ENCODE measurements around the gene TBXT.

TBXT gene

DNA sequence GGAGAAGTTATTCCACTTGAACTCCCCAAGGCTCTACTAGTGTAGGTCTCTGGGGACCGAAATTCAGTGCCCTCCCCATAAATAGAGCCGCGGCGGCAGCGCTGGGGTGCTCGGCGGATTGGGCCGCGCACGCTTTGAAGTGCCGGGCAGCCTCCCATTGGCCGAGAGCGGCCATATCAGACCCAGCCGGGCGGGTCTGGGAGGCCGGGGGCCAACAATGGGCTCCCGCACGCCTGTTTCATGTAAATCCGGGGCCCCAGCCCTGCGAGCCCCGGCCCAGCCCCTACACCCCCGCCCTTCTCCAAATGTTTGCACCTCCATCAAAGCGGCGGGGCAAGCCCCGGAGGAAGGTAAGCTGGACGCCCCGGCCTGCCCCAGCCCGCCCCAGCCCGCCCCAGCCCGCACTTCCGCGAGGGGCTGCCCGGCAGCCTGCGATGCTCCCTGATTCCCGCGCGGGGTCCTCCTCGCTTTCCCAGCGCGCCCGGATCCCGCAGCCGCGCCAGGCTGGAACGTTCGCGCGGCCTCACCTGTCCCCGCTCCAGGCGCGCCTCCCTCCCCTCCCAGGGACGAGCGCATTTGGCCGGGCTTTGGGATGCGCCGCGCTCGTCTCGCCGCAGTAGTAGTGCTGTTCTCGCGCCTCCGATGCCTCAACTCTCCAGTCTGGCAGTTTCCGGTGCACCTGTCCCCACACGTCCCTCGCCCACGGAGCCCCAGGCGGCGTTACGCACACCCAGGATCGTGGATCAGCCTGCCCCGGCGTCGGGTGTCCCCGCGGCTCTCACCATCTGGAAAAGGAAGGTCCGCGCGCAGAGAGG, at the start of gene TBXT:
Gene TBXT, minus strand, starts transcription at position 51 of the 815 bp plus-strand sequence. CDS start 260 bp downstream, outside the sequence.
- Histone ChIP-seq H3K4me3 (ENCODE audit: low read depth, low read length) (peak within 1 kb of the TSS; percentile 52; the same call in 1 of the 2 replicates), H3K79me2 (ENCODE audit: control insufficient read depth, insufficient read depth, low read length, unreplicated experiment) (no peaks in the 10 kb centered on the region), H3K27ac (ENCODE audit: low read depth, low read length) (no peak within 1 kb of the TSS), H3K27me3 (ENCODE audit: insufficient read depth, low read length) (peaks cover 100% of the 10 kb centered on the region), H2AFZ (ENCODE audit: low read length, unreplicated experiment) (no peak within 1 kb of the TSS), H3K4me1 (ENCODE audit: control insufficient read depth, insufficient read depth, low read length, unreplicated experiment) (no peaks in the 10 kb centered on the region), H3K36me3 (ENCODE audit: insufficient read depth, low read length) (no peaks in the 10 kb centered on the region)

GRCh38 chr6:166207284-166207561, 39.6 kb upstream of the TBXT start:
- Histone ChIP-seq H3K36me3 (ENCODE audit: insufficient read depth, low read length) (no peaks in the 10 kb centered on the region), H3K27me3 (ENCODE audit: insufficient read depth, low read length) (peaks cover 19% of the 10 kb centered on the region; the same call in 1 of the 2 replicates), H3K27ac (ENCODE audit: low read depth, low read length) (no peak overlapping the region), H3K4me1 (ENCODE audit: control insufficient read depth, insufficient read depth, low read length, unreplicated experiment) (no peaks in the 10 kb centered on the region), H3K79me2 (ENCODE audit: control insufficient read depth, insufficient read depth, low read length, unreplicated experiment) (no peaks in the 10 kb centered on the region), H3K4me3 (ENCODE audit: low read depth, low read length) (no peak overlapping the region), H2AFZ (ENCODE audit: low read length, unreplicated experiment) (no peak overlapping the region)

- no peaks in the 10 kb centered on the region for H3K4me1 ChIP-seq (ENCODE audit: control insufficient read depth, insufficient read depth, low read length, unreplicated experiment)
- no peak overlapping the region for H3K4me3 ChIP-seq (ENCODE audit: low read depth, low read length)
- H3K27ac ChIP-seq (ENCODE audit: low read depth, low read length), result no peak overlapping the region
- no peaks in the 10 kb centered on the region for H3K79me2 ChIP-seq (ENCODE audit: control insufficient read depth, insufficient read depth, low read length, unreplicated experiment)
- no peak overlapping the region for H2AFZ ChIP-seq (ENCODE audit: low read length, unreplicated experiment)
- no peaks in the 10 kb centered on the region for H3K36me3 ChIP-seq (ENCODE audit: insufficient read depth, low read length)
- H3K27me3 ChIP-seq (ENCODE audit: insufficient read depth, low read length), result peaks cover 21% of the 10 kb centered on the region; the same call in 1 of the 2 replicates
Observed at GRCh38 chr6:166206510-166207283, 39.0 kb upstream of the TBXT start.

- peaks cover 23% of the 10 kb centered on the region; the same call in 1 of the 2 replicates for H3K27me3 ChIP-seq (ENCODE audit: insufficient read depth, low read length)
- no peak overlapping the region for H2AFZ ChIP-seq (ENCODE audit: low read length, unreplicated experiment)
- H3K27ac ChIP-seq (ENCODE audit: low read depth, low read length), result no peak overlapping the region
- no peaks in the 10 kb centered on the region for H3K4me1 ChIP-seq (ENCODE audit: control insufficient read depth, insufficient read depth, low read length, unreplicated experiment)
- H3K36me3 ChIP-seq (ENCODE audit: insufficient read depth, low read length), result no peaks in the 10 kb centered on the region
- no peak overlapping the region for H3K4me3 ChIP-seq (ENCODE audit: low read depth, low read length)
- H3K79me2 ChIP-seq (ENCODE audit: control insufficient read depth, insufficient read depth, low read length, unreplicated experiment), result no peaks in the 10 kb centered on the region
Observed at GRCh38 chr6:166206066-166206465, 38.4 kb upstream of the TBXT start.

GRCh38 chr6:166204852-166205650, 37.4 kb upstream of the TBXT start:
- no peaks in the 10 kb centered on the region for H3K79me2 ChIP-seq (ENCODE audit: control insufficient read depth, insufficient read depth, low read length, unreplicated experiment)
- no peaks in the 10 kb centered on the region for H3K4me1 ChIP-seq (ENCODE audit: control insufficient read depth, insufficient read depth, low read length, unreplicated experiment)
- H3K27me3 ChIP-seq (ENCODE audit: insufficient read depth, low read length), result peaks cover 24% of the 10 kb centered on the region; the same call in 1 of the 2 replicates
- H2AFZ ChIP-seq (ENCODE audit: low read length, unreplicated experiment), result no peak overlapping the region
- H3K4me3 ChIP-seq (ENCODE audit: low read depth, low read length), result no peak overlapping the region
- H3K27ac ChIP-seq (ENCODE audit: low read depth, low read length), result no peak overlapping the region
- H3K36me3 ChIP-seq (ENCODE audit: insufficient read depth, low read length), result no peaks in the 10 kb centered on the region

DNA sequence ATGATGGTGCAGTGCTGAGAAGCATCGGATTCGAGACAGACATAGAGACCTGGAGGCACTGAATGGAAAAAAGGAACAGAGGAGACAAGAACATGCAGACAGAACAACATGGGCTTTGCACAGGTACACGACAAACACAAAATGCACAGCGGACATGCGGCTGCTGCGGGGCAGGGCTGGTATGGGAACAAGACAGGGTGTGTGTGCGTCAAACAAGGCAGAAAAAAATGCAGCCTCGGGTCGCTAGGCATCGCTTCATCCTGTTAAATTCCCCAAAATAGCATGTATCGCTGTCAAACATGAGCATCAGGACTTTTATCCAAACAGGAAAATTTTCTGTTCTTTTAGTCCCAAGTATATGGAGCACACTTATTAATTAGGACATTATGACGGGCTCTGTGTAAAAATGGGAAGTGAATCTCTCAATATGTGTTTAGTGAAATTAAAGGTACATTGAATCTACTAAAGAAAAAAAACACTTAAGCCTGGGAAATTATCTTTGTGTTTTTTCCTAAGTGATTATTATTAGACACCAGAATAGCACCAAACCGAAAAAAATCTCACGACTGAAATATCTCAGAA, 36.1 kb upstream of the TBXT start:
- H3K4me1 ChIP-seq (ENCODE audit: control insufficient read depth, insufficient read depth, low read length, unreplicated experiment), result no peaks in the 10 kb centered on the region
- H3K36me3 ChIP-seq (ENCODE audit: insufficient read depth, low read length), result no peaks in the 10 kb centered on the region
- H2AFZ ChIP-seq (ENCODE audit: low read length, unreplicated experiment), result no peak overlapping the region
- H3K27me3 ChIP-seq (ENCODE audit: insufficient read depth, low read length), result peaks cover 13% of the 10 kb centered on the region; the same call in 1 of the 2 replicates
- no peaks in the 10 kb centered on the region for H3K79me2 ChIP-seq (ENCODE audit: control insufficient read depth, insufficient read depth, low read length, unreplicated experiment)
- no peak overlapping the region for H3K4me3 ChIP-seq (ENCODE audit: low read depth, low read length)
- no peak overlapping the region for H3K27ac ChIP-seq (ENCODE audit: low read depth, low read length)

DNA sequence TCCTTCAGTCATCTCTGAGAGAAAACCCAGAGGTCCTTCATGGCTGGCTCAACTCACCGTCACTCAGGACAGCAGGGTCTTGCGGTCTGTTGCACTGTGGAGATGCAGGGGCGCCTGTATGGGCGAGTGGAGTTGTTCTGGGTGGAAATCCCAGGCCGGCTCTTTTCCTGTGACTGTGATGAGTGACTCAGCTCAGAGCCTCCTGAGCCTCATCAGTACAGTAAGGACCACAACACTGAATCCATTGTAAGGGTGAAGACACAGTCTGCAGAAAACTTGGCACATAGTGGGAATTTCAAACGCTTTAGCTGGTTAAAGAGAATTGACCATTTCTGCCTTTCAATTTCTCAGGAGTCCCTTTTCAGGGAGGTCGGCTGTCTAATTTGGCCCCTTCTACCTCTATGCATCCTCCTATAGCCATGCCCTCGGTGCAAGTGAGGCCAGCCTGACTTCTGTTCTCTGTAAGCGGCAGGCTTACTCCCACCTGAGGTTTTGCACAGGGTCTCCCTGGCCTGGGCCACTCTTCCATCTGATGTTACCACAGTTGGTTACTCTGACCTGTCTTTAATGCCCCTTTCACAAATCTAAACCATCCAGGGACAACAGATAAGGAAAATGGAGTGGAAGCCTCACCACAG, 35.5 kb upstream of the TBXT start:
- Histone ChIP-seq H3K4me1 (ENCODE audit: control insufficient read depth, insufficient read depth, low read length, unreplicated experiment) (no peaks in the 10 kb centered on the region), H2AFZ (ENCODE audit: low read length, unreplicated experiment) (no peak overlapping the region), H3K27me3 (ENCODE audit: insufficient read depth, low read length) (peaks cover 10% of the 10 kb centered on the region; the same call in 1 of the 2 replicates), H3K27ac (ENCODE audit: low read depth, low read length) (no peak overlapping the region), H3K4me3 (ENCODE audit: low read depth, low read length) (no peak overlapping the region), H3K79me2 (ENCODE audit: control insufficient read depth, insufficient read depth, low read length, unreplicated experiment) (no peaks in the 10 kb centered on the region), H3K36me3 (ENCODE audit: insufficient read depth, low read length) (no peaks in the 10 kb centered on the region)

- Histone ChIP-seq H3K27ac (ENCODE audit: low read depth, low read length) (no peak overlapping the region), H2AFZ (ENCODE audit: low read length, unreplicated experiment) (no peak overlapping the region), H3K79me2 (ENCODE audit: control insufficient read depth, insufficient read depth, low read length, unreplicated experiment) (no peaks in the 10 kb centered on the region)
Observed at GRCh38 chr6:166202321-166202733, 34.7 kb upstream of the TBXT start.

DNA sequence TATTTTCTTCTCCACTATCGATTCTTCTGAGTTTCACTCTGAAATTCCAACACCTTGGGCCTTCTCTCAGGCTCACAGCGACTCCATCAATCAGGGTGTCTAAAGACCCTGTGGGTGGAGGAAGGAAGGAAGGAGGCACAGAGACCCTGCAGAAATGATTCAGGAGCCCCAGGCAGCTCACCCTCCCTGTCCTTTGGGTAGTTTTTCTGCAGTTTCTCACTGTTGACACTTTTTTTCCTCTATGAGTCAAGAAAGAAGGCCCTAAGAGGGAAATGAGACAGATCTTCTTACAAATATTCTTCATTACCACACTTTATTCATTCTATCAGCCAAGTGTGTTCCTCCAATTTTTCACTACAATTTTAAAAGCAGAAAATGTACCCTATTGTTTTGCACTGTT, 34.2 kb upstream of the TBXT start:
- H3K4me1 ChIP-seq (ENCODE audit: control insufficient read depth, insufficient read depth, low read length, unreplicated experiment), result no peaks in the 10 kb centered on the region
- H3K36me3 ChIP-seq (ENCODE audit: insufficient read depth, low read length), result no peaks in the 10 kb centered on the region
- no peak overlapping the region for H3K4me3 ChIP-seq (ENCODE audit: low read depth, low read length)
- H3K27me3 ChIP-seq (ENCODE audit: insufficient read depth, low read length), result peaks cover 23% of the 10 kb centered on the region
- H3K27ac ChIP-seq (ENCODE audit: low read depth, low read length), result no peak overlapping the region
- no peak overlapping the region for H2AFZ ChIP-seq (ENCODE audit: low read length, unreplicated experiment)
- H3K79me2 ChIP-seq (ENCODE audit: control insufficient read depth, insufficient read depth, low read length, unreplicated experiment), result no peaks in the 10 kb centered on the region

More at GRCh38 chr6:166202321-166202733, 34.7 kb upstream of the TBXT start:
- H3K27me3 ChIP-seq (ENCODE audit: insufficient read depth, low read length), result peaks cover 18% of the 10 kb centered on the region; the same call in 1 of the 2 replicates
- no peaks in the 10 kb centered on the region for H3K4me1 ChIP-seq (ENCODE audit: control insufficient read depth, insufficient read depth, low read length, unreplicated experiment)
- H3K36me3 ChIP-seq (ENCODE audit: insufficient read depth, low read length), result no peaks in the 10 kb centered on the region
- H3K4me3 ChIP-seq (ENCODE audit: low read depth, low read length), result no peak overlapping the region

DNA sequence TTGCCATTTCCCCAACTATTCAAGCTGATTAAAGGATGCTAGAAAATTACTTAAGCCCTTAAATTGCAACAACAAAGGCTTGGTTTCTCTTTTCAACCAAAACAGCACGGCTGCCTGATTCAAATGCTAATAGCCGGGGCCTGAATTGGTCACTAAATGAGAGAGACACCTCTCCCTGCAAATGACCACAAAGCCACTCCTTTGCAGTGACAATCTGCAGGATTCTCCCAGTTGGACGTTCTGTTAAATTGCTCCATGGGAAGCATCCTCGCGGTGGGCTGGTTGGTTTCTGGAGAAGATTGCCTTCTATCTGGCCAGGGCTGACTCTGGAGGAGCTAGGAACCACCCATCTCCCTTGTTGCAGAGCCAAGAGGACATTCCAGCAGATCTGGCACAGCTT, 29.7 kb upstream of the TBXT start:
- no peaks in the 10 kb centered on the region for H3K4me1 ChIP-seq (ENCODE audit: control insufficient read depth, insufficient read depth, low read length, unreplicated experiment)
- H3K36me3 ChIP-seq (ENCODE audit: insufficient read depth, low read length), result no peaks in the 10 kb centered on the region
- H2AFZ ChIP-seq (ENCODE audit: low read length, unreplicated experiment), result no peak overlapping the region
- H3K79me2 ChIP-seq (ENCODE audit: control insufficient read depth, insufficient read depth, low read length, unreplicated experiment), result no peaks in the 10 kb centered on the region
- no peak overlapping the region for H3K27ac ChIP-seq (ENCODE audit: low read depth, low read length)
- H3K4me3 ChIP-seq (ENCODE audit: low read depth, low read length), result no peak overlapping the region
- H3K27me3 ChIP-seq (ENCODE audit: insufficient read depth, low read length), result peaks cover 45% of the 10 kb centered on the region

Measured in ACC112 (cell line).